OCI-LY7 (cell line): Measurements from ENCODE around the gene USP6.

Experiments used
- EZH2phosphoT487 ChIP-seq: fragments of 200-600 bp; sonication (generic); IDR thresholded peaks from 2 replicates; pipeline ENCODE4 v1.6.1; 2018; ENCODE audit warnings: low read depth, borderline replicate concordance, mild to moderate bottlenecking, mixed run types, antibody characterized with exemption, low read length, moderate library complexity, mixed read lengths
- TF ChIP-seq, protein P1 (sequence below): fragments of 200-600 bp; sonication (generic); conservative IDR thresholded peaks from 2 replicates; pipeline ENCODE4 v1.5.1; 2014; ENCODE audit warnings: mild to moderate bottlenecking, antibody characterized with exemption, low read length, moderate library complexity, mixed read lengths

DNA sequence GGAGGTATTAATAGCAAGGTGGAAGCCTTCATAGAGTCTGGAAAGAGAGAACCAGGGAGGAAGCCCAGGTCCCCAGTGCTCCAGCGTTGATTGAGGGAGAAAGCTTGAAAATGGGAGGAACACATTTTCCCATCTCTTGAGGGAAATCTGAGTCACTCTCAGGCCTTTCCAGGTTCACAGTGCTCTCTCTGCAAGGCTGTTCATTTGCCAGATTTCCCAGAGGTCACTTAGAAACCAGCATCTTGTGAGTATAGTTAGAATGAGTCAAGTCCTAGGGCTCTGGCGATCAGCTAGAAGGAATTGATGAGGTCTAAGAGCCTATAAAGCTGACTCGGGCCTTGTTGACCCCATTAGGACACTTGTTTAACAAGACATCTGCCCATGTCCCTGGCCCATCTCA is 93.6 kb downstream of the USP6 start:
- TF ChIP-seq EZH2phosphoT487 = no peak
- TF ChIP-seq, protein P1, sequence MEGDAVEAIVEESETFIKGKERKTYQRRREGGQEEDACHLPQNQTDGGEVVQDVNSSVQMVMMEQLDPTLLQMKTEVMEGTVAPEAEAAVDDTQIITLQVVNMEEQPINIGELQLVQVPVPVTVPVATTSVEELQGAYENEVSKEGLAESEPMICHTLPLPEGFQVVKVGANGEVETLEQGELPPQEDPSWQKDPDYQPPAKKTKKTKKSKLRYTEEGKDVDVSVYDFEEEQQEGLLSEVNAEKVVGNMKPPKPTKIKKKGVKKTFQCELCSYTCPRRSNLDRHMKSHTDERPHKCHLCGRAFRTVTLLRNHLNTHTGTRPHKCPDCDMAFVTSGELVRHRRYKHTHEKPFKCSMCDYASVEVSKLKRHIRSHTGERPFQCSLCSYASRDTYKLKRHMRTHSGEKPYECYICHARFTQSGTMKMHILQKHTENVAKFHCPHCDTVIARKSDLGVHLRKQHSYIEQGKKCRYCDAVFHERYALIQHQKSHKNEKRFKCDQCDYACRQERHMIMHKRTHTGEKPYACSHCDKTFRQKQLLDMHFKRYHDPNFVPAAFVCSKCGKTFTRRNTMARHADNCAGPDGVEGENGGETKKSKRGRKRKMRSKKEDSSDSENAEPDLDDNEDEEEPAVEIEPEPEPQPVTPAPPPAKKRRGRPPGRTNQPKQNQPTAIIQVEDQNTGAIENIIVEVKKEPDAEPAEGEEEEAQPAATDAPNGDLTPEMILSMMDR = no peak
